ENCODE results near the gene MRPL23.

GRCh38 chr11:1936072-1936780 is 10.9 kb upstream of the MRPL23 start:
- no peak for TF ChIP-seq CTCF (IDR thresholded peaks at IDR 0.05; ENCODE audit: insufficient read depth, low read length, poor library complexity, severe bottlenecking)
- no peak for TF ChIP-seq EZH2phosphoT487 (conservative IDR thresholded peaks at IDR 0.05; ENCODE audit: low read length)

Measured in SU-DHL-6 (cell line).